Activated B cell treated with CpG ODN at 0.5 μM for 24 hours (primary cell): Measurements from ENCODE around the gene KIF13A. TPM values are rescaled to one million over a fixed set of nuclear protein-coding genes. Genes with fewer than 3 reads are reported as not detected.

Experiments
- ATAC-seq: fragments of 200-7000 bp; cut with Tn5 transposase; one replicate; pipeline ENCODE4 v1.10.0; 2021; ENCODE audit warnings: low read depth, mild to moderate bottlenecking, moderate library complexity
- CTCF ChIA-PET: fragments of 350-600 bp; sonication (Branson Sonifier 250); formaldehyde crosslinking; loops from one replicate; lab custom pipeline; 2021; ENCODE audit warnings: antibody characterized with exemption; lab: Charles Lee
- POLR2A ChIA-PET: fragments of 350-600 bp; sonication (Branson Sonifier 250); formaldehyde crosslinking; loops from one replicate; lab custom pipeline; 2021; ENCODE audit warnings: antibody characterized with exemption; lab: Charles Lee
- DNase-seq: peaks from one replicate; pipeline ENCODE4 v3.0.0; 2022
- H3K27ac Mint-ChIP-seq: one replicate; pipeline ENCODE4 v1.8.0; 2020; ENCODE audit warnings: mixed read lengths
- H3K27me3 Mint-ChIP-seq: one replicate; pipeline ENCODE4 v1.8.0; 2021; ENCODE audit warnings: mixed read lengths
- H3K36me3 Mint-ChIP-seq: one replicate; pipeline ENCODE4 v1.8.0; 2021; ENCODE audit warnings: low read depth, mixed read lengths
- H3K4me1 Mint-ChIP-seq: one replicate; pipeline ENCODE4 v1.8.0; 2021; ENCODE audit warnings: mixed read lengths
- H3K4me3 Mint-ChIP-seq: one replicate; pipeline ENCODE4 v1.8.0; 2020; ENCODE audit warnings: mild to moderate bottlenecking, mixed read lengths
- H3K9me3 Mint-ChIP-seq: one replicate; pipeline ENCODE4 v1.8.0; 2020; ENCODE audit warnings: mixed read lengths
- intact Hi-C: fragments of 100-400 bp; cut with micrococcal nuclease; formaldehyde crosslinking; loops from one replicate; pipeline ENCODE4 v1.15.1; 2024
- total RNA-seq: library from RNA; stranded (reverse); gene quantifications from 2 replicates; pipeline ENCODE4 v1.2.3, GENCODE V29; 2022
- TF ChIP-seq, protein P1 (sequence below): fragments of 200-600 bp; IDR thresholded peaks from one replicate; pipeline ENCODE4 v1.8.0; 2022; ENCODE audit warnings: antibody characterized with exemption, mild to moderate bottlenecking

The KIF13A gene
- total RNA-seq, 1 donor from 2014 or later = 14.1 TPM

- Mint-ChIP-seq H3K36me3 (no peaks in the 10 kb centered on the region), H3K4me1 (peaks cover 4% of the 10 kb centered on the region), H3K27ac (no peak overlapping the region), H3K4me3 (no peak overlapping the region), H3K9me3 (no peaks in the 10 kb centered on the region), H3K27me3 (no peaks in the 10 kb centered on the region)
- POLR2A ChIA-PET = no interaction called here
- CTCF ChIA-PET = no interaction called here
- ATAC-seq = no peak
- DNase-seq = no peak
- TF ChIP-seq, protein P1, sequence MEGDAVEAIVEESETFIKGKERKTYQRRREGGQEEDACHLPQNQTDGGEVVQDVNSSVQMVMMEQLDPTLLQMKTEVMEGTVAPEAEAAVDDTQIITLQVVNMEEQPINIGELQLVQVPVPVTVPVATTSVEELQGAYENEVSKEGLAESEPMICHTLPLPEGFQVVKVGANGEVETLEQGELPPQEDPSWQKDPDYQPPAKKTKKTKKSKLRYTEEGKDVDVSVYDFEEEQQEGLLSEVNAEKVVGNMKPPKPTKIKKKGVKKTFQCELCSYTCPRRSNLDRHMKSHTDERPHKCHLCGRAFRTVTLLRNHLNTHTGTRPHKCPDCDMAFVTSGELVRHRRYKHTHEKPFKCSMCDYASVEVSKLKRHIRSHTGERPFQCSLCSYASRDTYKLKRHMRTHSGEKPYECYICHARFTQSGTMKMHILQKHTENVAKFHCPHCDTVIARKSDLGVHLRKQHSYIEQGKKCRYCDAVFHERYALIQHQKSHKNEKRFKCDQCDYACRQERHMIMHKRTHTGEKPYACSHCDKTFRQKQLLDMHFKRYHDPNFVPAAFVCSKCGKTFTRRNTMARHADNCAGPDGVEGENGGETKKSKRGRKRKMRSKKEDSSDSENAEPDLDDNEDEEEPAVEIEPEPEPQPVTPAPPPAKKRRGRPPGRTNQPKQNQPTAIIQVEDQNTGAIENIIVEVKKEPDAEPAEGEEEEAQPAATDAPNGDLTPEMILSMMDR = no peak
- intact Hi-C loops = no loop called here
Observed at GRCh38 chr6:17932330-17932852, 55.0 kb downstream of the KIF13A start.

DNA sequence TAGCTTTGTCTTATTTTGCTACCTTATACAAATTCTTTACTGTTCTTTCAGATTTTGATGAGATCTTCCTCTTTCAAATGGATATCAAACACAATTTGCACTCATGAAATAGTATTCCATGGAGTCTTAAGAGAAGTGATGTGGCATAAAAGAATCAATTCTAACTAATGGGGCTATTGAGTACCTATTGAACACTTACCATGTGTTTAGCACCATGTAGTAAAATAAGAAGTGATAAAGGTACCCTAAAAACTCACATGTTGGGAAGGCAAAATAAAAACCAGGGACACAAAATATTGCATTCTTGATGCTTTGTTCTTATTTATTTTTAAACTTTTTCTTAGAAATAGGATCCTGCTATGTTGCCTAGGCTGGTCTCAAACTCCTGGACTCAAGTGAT, 56.2 kb downstream of the KIF13A start:
- Mint-ChIP-seq H3K9me3 (no peaks in the 10 kb centered on the region), H3K27ac (no peak overlapping the region), H3K36me3 (no peaks in the 10 kb centered on the region), H3K27me3 (no peaks in the 10 kb centered on the region), H3K4me3 (no peak overlapping the region), H3K4me1 (peaks cover 4% of the 10 kb centered on the region)
- ChIA-PET CTCF (no interaction called here), POLR2A (no interaction called here)
- DNase-seq (no peak), ATAC-seq (no peak)
- intact Hi-C loops = no loop called here
- TF ChIP-seq, protein P1 = no peak

DNA sequence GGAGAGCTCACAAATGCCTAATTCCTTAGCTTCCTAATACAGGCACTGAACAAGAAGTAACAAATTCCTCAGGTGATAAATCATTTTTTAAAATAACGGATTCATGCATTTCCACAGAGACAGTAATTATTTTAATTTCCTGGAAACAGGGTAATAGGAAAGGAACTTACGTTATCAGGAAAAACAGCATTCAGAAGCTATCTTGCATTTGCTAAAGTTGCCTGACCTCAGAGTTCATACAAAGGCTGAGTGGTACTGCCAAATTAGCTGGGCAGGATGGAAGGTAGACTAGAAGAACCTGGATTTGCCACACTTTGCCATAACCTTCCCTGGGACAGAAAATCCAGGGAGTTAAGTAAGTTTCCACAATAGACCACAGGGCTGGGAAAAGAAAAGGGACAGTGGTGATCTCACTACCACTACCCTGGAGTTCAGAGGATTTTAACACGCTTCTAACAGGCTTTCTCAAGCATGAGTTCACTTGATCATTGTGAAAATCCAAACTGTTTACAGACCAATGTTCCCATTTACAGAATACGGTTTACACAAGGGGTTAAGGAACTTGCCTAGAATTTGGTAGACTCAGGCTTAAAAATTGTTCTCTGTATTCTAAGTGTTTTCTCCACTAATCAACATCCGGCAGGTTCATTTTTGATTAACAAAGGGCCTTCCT, 57.0 kb downstream of the KIF13A start:
- H3K4me1 Mint-ChIP-seq = peaks cover 3% of the 10 kb centered on the region
- H3K27me3 Mint-ChIP-seq = no peaks in the 10 kb centered on the region
- CTCF ChIA-PET = no interaction called here
- DNase-seq (no peak), ATAC-seq (no peak)
- TF ChIP-seq, protein P1 = no peak
- no peaks in the 10 kb centered on the region for H3K36me3 Mint-ChIP-seq
- H3K27ac Mint-ChIP-seq = no peak overlapping the region
- POLR2A ChIA-PET = no interaction called here
- intact Hi-C loops = no loop called here
- H3K4me3 Mint-ChIP-seq = no peak overlapping the region
- no peaks in the 10 kb centered on the region for H3K9me3 Mint-ChIP-seq

DNA sequence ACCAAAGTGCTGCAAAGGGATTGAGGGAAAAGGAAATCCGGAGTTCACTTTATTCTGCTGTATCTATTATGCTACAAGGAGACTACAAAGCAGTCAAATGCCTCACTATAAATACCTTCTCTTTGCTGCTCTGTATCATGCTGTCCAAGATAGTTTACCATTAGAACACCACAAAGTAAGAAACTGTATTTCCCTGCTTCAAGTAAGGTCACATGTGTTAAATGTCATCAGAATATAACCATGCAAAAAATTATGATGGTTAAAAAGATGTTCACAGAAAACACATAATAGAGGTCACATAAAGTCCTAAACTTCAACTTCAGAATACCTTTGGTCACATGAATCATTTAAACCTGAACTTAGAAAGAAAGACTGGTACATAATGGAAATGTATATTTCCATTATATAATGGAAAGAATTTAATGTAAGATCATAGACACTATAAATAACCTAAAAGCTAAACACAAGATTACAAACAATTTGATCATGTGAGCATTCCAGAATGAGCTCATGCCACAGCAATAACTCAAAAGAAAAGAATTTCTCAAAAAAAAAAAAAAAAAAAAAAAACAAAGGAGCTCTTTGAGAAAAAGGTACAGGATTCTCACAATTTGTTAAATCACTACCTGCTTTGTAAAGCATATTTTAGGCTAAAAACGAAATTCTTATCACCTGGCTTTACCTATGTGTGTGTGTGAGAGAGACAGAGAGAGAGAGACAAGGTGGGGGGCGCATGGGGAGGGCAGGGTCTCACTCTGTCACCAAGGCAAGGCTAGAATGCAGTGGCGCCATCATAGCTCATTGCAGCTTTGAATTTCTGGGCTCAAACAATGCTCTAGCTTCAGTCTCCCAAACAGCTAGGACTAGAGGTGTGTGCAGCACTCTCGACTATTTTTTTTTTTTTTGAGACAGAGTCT, 58.7 kb downstream of the KIF13A start:
- TF ChIP-seq, protein P1 = no peak
- intact Hi-C loops = no loop called here
- Mint-ChIP-seq H3K36me3 (no peaks in the 10 kb centered on the region), H3K27ac (no peak overlapping the region), H3K27me3 (no peaks in the 10 kb centered on the region), H3K4me3 (no peak overlapping the region), H3K9me3 (no peaks in the 10 kb centered on the region), H3K4me1 (peaks cover 2% of the 10 kb centered on the region)
- ChIA-PET CTCF (no interaction called here), POLR2A (no interaction called here)
- DNase-seq (no peak), ATAC-seq (no peak)

- H3K4me1 Mint-ChIP-seq = peaks cover 2% of the 10 kb centered on the region
- H3K9me3 Mint-ChIP-seq = no peaks in the 10 kb centered on the region
- TF ChIP-seq, protein P1 = no peak
- H3K27me3 Mint-ChIP-seq = no peaks in the 10 kb centered on the region
- no peak for ATAC-seq
- intact Hi-C loops = no loop called here
- ChIA-PET POLR2A (no interaction called here), CTCF (no interaction called here)
- H3K4me3 Mint-ChIP-seq = no peak overlapping the region
- H3K27ac Mint-ChIP-seq = no peak overlapping the region
- DNase-seq = no peak
- H3K36me3 Mint-ChIP-seq = no peaks in the 10 kb centered on the region
Observed at GRCh38 chr6:17927705-17928104, 59.7 kb downstream of the KIF13A start.
